PC-3 (cell line): ENCODE results near the gene GATAD2A. TPM values are rescaled to one million over a fixed set of nuclear protein-coding genes. Genes with fewer than 3 reads are reported as not detected.
A peak's percentile ranks its signal among the peaks of the same experiment; 100 is the strongest.

Experiments used
- ATAC-seq: fragments of 200-7000 bp; cut with Tn5 transposase; 2 replicates; pipeline ENCODE4 v1.9.1; 2020; ENCODE audit warnings: mild to moderate bottlenecking, moderate library complexity
- BruUV-seq: library from RNA; stranded (reverse); fragments of 400-500 nt; replicated peaks from 2 replicates; lab custom pipeline; 2021; lab: Mats Ljungman, UMichigan
- CTCF ChIA-PET: fragments of 300-600 bp; sonication (Branson Sonifier 250); formaldehyde crosslinking; loops from one replicate; lab custom pipeline; 2022; ENCODE audit warnings: antibody characterized with exemption; lab: Charles Lee
- POLR2A ChIA-PET: fragments of 300-600 bp; sonication (Branson Sonifier 250); formaldehyde crosslinking; loops from one replicate; lab custom pipeline; 2022; ENCODE audit warnings: antibody characterized with exemption; ENCODE audit not compliant: unreplicated experiment; lab: Charles Lee
- DNase-seq: peaks from one replicate; pipeline ENCODE4 v3.0.0-alpha.2; 2015
- H2AFZ ChIP-seq: fragments of 300-600 bp; sonication (generic); 2 replicates; pipeline ENCODE4 v1.6.0; 2016; ENCODE audit warnings: antibody characterized with exemption, low read length
- H3F3A ChIP-seq: fragments of 300-600 bp; sonication (generic); one replicate; pipeline ENCODE4 v1.6.0; 2017; ENCODE audit warnings: antibody characterized with exemption, low read length, control low read depth, mild to moderate bottlenecking; ENCODE audit not compliant: unreplicated experiment
- H3K27ac ChIP-seq: fragments of 300-600 bp; sonication (generic); 2 replicates; pipeline ENCODE4 v1.5.1; 2016; ENCODE audit warnings: mild to moderate bottlenecking, low read length
- H3K27me3 ChIP-seq: fragments of 300-600 bp; sonication (generic); 2 replicates; pipeline ENCODE4 v1.6.1; 2016; ENCODE audit warnings: low read length, mixed read lengths
- H3K36me3 ChIP-seq: fragments of 300-600 bp; sonication (generic); 2 replicates; pipeline ENCODE4 v1.6.1; 2016; ENCODE audit warnings: low read depth, mixed run types, low read length, mixed read lengths
- H3K4me1 ChIP-seq: fragments of 300-600 bp; sonication (generic); 2 replicates; pipeline ENCODE4 v1.5.1; 2016; ENCODE audit warnings: low read length; ENCODE audit not compliant: insufficient read depth
- H3K4me2 ChIP-seq: fragments of 300-600 bp; sonication (generic); 2 replicates; pipeline ENCODE4 v1.6.0; 2016; ENCODE audit warnings: low read length
- H3K4me3 ChIP-seq: fragments of 300-600 bp; sonication (generic); 2 replicates; pipeline ENCODE4 v1.5.1; 2016; ENCODE audit warnings: mild to moderate bottlenecking, low read length, mixed read lengths
- H3K79me2 ChIP-seq: fragments of 300-600 bp; sonication (generic); 2 replicates; pipeline ENCODE4 v1.6.1; 2017; ENCODE audit warnings: low read length, mixed read lengths
- H3K9ac ChIP-seq: fragments of 300-600 bp; sonication (generic); 2 replicates; pipeline ENCODE4 v1.6.0; 2016; ENCODE audit warnings: mild to moderate bottlenecking, low read length
- H3K9me2 ChIP-seq: fragments of 300-600 bp; sonication (generic); replicated peaks from 2 replicates; pipeline ENCODE4 v1.6.1; 2016; ENCODE audit warnings: mixed run types, low read length, mixed read lengths
- H3K9me3 ChIP-seq: fragments of 300-600 bp; sonication (generic); 2 replicates; pipeline ENCODE4 v1.6.1; 2016; ENCODE audit warnings: low read length, mixed read lengths
- H4K20me1 ChIP-seq: fragments of 300-600 bp; sonication (generic); 2 replicates; pipeline ENCODE4 v1.6.1; 2016; ENCODE audit warnings: low read length, mixed read lengths
- EZH2 ChIP-seq: fragments of 300-600 bp; sonication (generic); IDR thresholded peaks from one replicate; pipeline ENCODE4 v1.6.1; 2017; ENCODE audit warnings: antibody characterized with exemption, mild to moderate bottlenecking, low read length; ENCODE audit not compliant: unreplicated experiment
- EZH2phosphoT487 ChIP-seq: fragments of 300-600 bp; sonication (generic); IDR thresholded peaks from 2 replicates; pipeline ENCODE4 v1.6.1; 2018; ENCODE audit warnings: mild to moderate bottlenecking, antibody characterized with exemption, low read length, borderline replicate concordance
- intact Hi-C: fragments of 100-400 bp; cut with micrococcal nuclease; formaldehyde crosslinking; loops from 2 replicates; pipeline ENCODE4 v1.9.0; 2023
- total RNA-seq: library from RNA; depleted of rRNA; stranded (reverse); fragments of >200 nt; gene quantifications from 2 replicates; pipeline ENCODE4 v1.2.3, GENCODE V29; 2014
- TF ChIP-seq, protein P1 (sequence below): fragments of 300-600 bp; sonication (generic); conservative IDR thresholded peaks from 2 replicates; pipeline ENCODE4 v1.5.1; 2017; ENCODE audit warnings: antibody characterized with exemption, low read depth, mild to moderate bottlenecking, low read length

GATAD2A gene
- total RNA-seq, 1 experiment from 2014 or later = 104 TPM

DNA sequence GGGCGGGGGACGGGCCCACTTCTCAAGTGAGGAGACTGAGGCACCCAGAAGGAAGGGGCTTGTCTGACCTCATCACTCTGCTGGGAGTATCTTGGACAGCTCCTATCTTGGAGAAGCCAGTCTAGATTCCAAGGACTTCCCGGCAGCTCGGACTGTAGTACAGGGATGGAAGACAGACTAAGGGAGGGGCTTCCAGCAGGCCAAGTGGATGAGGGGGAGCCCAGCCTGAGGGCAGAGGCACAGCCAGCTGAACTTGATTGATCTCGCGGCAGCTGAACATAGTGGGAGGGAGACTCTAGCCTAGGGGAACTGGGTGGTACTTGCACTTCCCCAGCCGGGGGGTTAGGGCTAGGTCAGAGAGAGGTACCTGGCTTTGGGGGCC is 133.3 kb downstream of the GATAD2A start:
- H4K20me1 ChIP-seq = no peaks in the 10 kb centered on the region
- ChIA-PET CTCF (no interaction called here), POLR2A (no interaction called here)
- DNase-seq (no peak), ATAC-seq (no peak)
- intact Hi-C loops = loop anchor here (10.0 kb wide), 1 partner anchor 416 kb away; no protein-coding TSS in a partner anchor
- H3K4me2 ChIP-seq = peak overlapping the region; percentile 79; the same call in 1 of the 2 replicates
- H3K4me3 ChIP-seq = peak overlapping the region; percentile 59; the same call in 1 of the 2 replicates
- no peak overlapping the region for H3K27ac ChIP-seq
- TF ChIP-seq EZH2phosphoT487 (no peak), EZH2 (no peak)
- TF ChIP-seq, protein P1, sequence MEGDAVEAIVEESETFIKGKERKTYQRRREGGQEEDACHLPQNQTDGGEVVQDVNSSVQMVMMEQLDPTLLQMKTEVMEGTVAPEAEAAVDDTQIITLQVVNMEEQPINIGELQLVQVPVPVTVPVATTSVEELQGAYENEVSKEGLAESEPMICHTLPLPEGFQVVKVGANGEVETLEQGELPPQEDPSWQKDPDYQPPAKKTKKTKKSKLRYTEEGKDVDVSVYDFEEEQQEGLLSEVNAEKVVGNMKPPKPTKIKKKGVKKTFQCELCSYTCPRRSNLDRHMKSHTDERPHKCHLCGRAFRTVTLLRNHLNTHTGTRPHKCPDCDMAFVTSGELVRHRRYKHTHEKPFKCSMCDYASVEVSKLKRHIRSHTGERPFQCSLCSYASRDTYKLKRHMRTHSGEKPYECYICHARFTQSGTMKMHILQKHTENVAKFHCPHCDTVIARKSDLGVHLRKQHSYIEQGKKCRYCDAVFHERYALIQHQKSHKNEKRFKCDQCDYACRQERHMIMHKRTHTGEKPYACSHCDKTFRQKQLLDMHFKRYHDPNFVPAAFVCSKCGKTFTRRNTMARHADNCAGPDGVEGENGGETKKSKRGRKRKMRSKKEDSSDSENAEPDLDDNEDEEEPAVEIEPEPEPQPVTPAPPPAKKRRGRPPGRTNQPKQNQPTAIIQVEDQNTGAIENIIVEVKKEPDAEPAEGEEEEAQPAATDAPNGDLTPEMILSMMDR = no peak
- H3F3A ChIP-seq = no peaks in the 10 kb centered on the region
- H3K9me3 ChIP-seq = no peaks in the 10 kb centered on the region
- no peak overlapping the region; the same call in 1 of the 2 replicates for H2AFZ ChIP-seq
- no peaks in the 10 kb centered on the region for H3K79me2 ChIP-seq
- no peak overlapping the region for H3K9ac ChIP-seq
- H3K4me1 ChIP-seq = peaks cover 9% of the 10 kb centered on the region; the same call in 1 of the 2 replicates
- no peaks in the 10 kb centered on the region for H3K9me2 ChIP-seq
- BruUV-seq = no TSS peak
- no peaks in the 10 kb centered on the region for H3K36me3 ChIP-seq
- no peaks in the 10 kb centered on the region for H3K27me3 ChIP-seq

DNA sequence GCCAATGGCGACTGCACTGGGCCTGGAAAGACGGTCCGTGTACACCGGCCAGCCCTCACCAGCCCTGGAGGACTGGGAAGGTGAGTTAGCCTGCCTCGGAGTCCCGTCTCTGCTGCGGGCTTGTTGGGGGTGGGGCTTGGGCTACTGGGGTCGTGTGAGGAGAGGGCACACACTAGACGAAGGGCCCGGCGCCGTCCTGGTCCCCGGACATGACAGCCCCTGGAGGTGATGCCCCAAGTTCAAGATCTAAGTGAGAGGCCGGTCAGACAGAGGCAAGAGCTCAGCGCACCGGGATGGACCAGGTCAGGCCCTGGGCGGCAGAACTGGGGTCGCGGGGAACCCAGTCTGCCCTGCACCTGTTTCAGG is 134.2 kb downstream of the GATAD2A start:
- DNase-seq = no peak
- BruUV-seq = no TSS peak
- Histone ChIP-seq H3K79me2 (no peaks in the 10 kb centered on the region), H4K20me1 (no peaks in the 10 kb centered on the region), H3K9ac (no peak overlapping the region), H3K4me1 (peaks cover 9% of the 10 kb centered on the region; the same call in 1 of the 2 replicates), H3K4me2 (no peak overlapping the region), H3K27ac (no peak overlapping the region), H3K36me3 (no peaks in the 10 kb centered on the region), H3K27me3 (no peaks in the 10 kb centered on the region), H3K9me2 (no peaks in the 10 kb centered on the region), H3K4me3 (no peak overlapping the region), H3K9me3 (no peaks in the 10 kb centered on the region), H3F3A (no peaks in the 10 kb centered on the region), H2AFZ (no peak overlapping the region)
- TF ChIP-seq, protein P1 = no peak
- no peak for TF ChIP-seq EZH2
- no peak for TF ChIP-seq EZH2phosphoT487
- no peak for ATAC-seq
- CTCF ChIA-PET = no interaction called here
- intact Hi-C loops = loop anchor here (10.0 kb wide), 1 partner anchor 415 kb away; no protein-coding TSS in a partner anchor
- POLR2A ChIA-PET = no interaction called here

DNA sequence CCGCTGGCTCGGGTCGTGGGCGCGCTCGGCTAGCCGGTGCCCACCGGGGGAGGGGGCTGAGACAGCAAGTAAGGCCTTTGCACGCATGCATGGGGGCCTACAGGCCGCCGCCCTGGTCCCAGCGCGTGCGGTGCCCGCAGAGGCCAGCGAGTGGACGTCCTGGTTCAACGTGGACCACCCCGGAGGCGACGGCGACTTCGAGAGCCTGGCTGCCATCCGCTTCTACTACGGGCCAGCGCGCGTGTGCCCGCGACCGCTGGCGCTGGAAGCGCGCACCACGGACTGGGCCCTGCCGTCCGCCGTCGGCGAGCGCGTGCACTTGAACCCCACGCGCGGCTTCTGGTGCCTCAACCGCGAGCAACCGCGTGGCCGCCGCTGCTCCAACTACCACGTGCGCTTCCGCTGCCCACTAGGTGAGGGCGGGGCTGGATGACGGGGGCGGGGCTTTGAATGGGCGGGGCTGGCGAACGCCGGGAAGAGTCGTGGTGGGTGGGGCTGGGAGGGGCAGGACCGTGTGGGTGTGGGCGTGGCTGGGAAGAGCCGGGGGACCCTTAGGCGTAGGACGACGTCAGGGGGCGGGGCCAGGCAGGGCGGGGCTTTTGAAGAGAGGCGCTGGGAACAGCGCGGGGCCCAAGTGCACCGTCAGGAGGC is 134.7 kb downstream of the GATAD2A start:
- ChIA-PET POLR2A (no interaction called here), CTCF (no interaction called here)
- H3K36me3 ChIP-seq = no peaks in the 10 kb centered on the region
- no peaks in the 10 kb centered on the region for H3K27me3 ChIP-seq
- no peaks in the 10 kb centered on the region for H3K9me2 ChIP-seq
- no peaks in the 10 kb centered on the region for H3K9me3 ChIP-seq
- TF ChIP-seq, protein P1 = no peak
- TF ChIP-seq EZH2phosphoT487 (no peak), EZH2 (no peak)
- H3K4me2 ChIP-seq = peak overlapping the region; percentile 86
- H3K79me2 ChIP-seq = no peaks in the 10 kb centered on the region
- intact Hi-C loops = no loop called here
- peak overlapping the region; percentile 41; the same call in 1 of the 2 replicates for H3K9ac ChIP-seq
- no peaks in the 10 kb centered on the region for H4K20me1 ChIP-seq
- H3K27ac ChIP-seq = no peak overlapping the region
- BruUV-seq = no TSS peak
- no peaks in the 10 kb centered on the region for H3F3A ChIP-seq
- peak overlapping the region; percentile 68; the same call in 1 of the 2 replicates for H3K4me3 ChIP-seq
- H3K4me1 ChIP-seq = peaks cover 9% of the 10 kb centered on the region; the same call in 1 of the 2 replicates
- ATAC-seq = peak; percentile 11
- peak overlapping the region; percentile 90 for H2AFZ ChIP-seq
- peak; percentile 50 for DNase-seq
